DMS114 treated with DMSO at 0.1 percent for 48 hours (cell line): ENCODE measurements around the gene WDR55.
"Not testable (repeated sequence)": the region's sequence is repeated elsewhere in the genome, so short reads cannot be mapped to it uniquely, and the experiment has no call there.

Experiments
- DNase-seq: peaks from one replicate; lab custom pipeline; 2025; ENCODE audit not compliant: unreplicated experiment; lab: John Stamatoyannopoulos, UW

WDR55 gene

DNA sequence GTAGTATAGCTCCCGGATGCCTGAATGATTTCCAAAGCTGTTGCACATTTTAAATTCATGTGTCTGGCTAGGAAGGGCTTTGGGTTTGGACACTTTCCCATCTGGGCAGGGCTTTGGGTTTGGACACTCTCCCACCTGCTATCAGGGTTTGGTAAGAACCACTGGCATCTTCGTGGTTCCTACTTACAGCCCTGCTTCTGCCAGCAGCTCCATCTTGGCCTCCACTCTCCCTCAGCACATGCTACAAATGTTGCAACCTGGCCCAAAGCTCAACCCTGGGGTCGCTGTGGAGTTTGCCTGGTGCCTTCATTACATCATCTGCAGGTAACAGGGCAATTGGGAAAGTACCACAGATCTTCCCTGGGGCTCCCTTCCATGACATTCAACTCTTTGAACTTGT is 22.0 kb upstream of the WDR55 start:
- DNase-seq = no peak

DNA sequence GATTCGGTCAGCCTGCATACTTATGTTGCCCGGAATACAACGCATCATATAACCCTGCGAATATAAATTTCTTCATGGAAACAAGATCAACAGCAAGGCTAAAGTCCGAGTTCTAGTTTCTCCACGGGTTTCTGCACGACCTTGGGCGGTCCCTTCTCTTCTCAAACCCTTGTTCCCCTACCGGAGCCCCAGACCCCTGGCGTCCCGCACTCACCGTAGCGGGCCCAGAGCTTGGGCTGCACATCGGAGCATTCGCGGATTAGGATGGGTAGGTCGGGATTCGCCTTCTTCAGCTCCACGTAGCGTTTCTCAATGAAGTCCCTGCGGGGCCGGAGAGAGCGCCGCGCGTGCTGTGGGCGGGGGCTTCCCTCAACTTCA is 17.7 kb upstream of the WDR55 start:
- DNase-seq = no peak

DNA sequence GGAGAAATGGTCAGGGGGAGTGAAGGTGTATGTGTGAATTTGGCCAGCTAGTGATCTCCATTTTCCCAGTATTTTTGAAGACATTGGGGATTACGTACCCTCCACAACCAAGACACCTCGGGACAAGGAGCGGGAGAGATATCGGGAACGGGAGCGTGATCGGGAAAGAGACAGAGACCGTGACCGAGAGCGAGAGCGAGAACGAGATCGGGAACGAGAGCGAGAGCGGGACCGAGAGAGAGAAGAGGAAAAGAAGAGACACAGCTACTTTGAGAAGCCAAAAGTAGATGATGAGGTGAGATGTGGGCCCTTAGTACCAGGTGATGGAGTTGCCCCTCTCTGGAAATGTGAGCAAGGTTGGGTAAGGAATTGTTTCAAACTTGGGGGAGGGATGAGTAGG is 5.8 kb upstream of the WDR55 start:
- no peak for DNase-seq

DNA sequence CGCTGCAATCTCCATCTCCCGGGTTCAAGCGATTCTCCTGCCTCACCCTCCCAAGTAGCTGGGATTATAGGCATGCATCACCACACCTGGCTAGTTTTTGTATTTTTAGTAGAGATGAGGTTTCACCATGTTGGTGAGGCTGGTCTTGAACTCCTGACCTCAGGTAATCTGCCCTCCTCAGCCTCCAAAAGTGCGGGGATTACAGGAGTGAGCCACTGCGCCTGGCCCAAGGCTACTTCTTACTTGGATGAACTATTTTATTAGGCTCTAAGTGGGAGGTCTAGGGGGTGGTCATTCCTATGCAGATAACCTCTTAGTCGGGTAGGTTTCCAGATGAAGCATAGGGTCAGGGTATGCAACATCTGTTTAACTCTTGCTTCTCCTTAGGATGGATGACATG is 4.3 kb upstream of the WDR55 start:
- DNase-seq = not testable (repeated sequence)

DNA sequence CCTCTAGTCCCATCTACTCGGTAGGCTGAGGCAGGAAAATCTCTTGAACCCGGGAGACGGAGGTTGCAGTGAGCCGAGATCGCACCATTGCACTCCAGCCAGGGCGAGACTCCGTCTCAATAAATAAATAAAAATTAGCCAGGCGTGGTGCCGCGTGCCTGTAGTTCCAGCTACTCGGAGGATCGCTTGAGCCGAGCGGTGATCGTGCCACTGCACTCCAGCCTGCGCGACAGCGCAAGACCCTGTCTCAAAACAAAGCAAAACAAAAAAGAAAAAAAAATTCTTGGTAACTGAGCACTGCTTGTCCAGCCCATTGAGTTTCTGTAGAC is 710 bp upstream of the WDR55 start:
- DNase-seq = no peak

DNA sequence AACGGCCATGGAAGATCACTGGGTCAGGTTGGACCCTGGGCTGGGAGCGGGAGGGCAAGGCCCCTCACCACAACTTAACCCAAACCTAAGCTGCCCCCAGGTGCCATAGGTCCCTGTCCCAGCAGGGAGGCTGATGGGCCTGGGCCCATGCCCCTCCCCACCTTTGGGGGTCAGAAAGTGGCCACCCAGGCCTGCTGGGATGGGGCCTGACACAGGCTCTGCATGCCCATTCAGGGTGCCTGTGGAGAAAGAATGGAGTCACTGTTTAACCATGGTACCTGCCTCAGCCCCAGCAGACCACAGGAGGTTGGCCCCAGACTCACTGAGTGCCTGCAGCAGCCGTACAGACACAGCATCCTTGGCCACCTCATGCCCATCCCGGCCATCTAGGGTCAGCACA is 6.3 kb downstream of the WDR55 start:
- not testable (repeated sequence) for DNase-seq

DNA sequence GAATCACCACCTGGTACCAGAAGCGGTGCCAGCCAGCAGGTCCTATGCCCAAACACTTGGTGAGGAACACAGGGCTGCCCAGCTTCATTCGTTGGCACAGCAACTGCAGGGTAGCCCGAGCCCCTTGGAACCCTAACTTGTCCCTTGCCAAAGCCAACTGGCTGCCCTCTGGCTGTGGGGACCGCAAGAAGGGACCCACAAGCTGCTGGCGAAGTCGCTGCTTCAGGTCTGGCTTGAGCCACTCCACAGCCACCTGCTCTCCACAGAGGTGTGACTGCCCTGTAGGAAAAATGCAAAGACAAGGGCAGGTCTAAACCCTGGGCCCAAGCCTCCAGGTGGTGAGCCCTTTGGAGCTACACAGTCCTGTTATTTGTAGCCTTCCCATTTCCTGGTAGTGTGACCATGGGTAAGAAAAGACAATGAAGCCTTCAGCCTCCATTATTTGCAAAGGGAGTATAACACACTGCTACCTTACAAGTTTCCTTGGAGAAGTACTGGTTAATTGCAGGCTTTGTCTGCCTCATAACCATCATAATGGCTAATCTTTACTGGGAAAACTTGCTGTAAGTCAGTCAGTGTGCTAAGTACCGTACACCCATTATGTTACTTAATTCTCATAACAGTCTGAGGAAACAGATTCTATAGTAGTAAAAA is 6.9 kb downstream of the WDR55 start:
- DNase-seq = no peak

DNA sequence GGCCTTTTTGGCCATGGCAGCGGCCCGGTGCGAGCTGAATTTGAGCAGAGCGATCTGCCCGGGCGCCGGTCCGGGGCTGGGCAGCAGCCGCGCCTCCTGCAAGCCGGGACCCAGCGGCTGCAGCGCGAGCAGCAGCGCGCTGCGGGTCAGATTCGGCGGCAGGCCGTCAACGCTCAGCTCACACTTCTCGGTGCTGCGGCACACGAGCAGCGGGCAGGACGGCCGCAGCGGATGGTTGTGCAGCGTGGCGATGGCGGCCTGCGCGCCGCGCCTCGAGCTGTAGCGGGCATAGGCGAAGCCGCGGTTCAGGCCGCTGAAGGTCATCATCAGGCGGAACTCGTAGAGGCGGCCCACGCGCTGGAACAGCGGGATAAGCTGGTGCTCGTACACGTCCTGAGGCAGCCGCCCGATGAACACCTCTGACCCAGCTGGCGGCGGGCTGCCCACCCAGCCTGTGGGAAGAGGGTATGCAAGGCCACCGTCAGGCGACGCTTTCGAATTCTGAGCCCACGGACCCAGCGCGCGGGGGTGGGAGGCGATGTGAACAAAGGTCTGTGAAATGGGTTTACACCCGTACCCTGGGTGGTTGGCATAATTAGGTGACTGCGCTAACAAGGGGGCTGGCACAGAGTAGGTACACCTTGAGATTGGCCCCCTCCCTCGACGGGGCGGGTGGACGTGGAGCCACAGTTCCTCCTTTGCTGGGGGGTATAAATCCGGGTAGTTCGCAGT is 7.9 kb downstream of the WDR55 start:
- DNase-seq = no peak

DNA sequence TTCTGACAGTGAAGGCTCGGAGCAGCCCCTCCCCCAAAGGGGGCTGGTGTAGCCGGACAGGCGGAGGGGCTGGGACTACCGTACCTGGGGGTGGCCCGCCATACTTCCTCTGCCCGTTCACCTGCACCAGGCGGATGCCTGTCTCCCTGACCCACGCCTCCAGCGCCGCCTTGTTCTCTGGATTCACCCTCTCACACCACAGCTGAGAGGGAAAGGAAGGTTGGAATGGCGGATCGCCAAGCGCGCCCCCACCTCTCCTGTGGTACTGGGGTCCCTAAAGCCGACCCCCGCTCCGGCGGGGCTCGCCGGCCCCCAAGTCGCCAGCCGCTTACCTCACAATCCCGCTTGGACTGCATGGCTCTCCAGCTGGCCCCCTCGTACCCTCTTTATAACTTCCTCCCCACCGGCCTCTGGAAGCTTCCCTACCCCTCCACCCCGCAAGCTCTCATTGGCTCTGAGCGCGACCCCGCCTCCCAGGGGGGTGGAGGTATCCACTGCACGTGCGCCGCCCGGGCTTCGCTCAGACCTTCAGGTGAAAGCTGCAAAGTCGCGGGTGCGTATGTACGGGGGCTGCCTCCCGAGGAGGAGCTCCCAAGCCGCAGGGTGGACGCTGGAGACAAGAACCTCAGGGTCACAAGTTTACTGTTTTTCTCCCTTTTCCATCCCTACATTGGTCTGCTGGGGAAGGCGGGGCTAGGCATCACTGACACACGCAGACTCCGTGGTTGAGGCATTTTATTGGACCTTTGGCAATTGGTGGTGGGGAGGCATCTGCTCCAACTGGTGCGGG is 8.7 kb downstream of the WDR55 start, which contains the start of gene DND1:
Gene DND1, minus strand, starts transcription at position 390 of the 790 bp plus-strand sequence. Its CDS starts 34 bp downstream, at position 356.
- DNase-seq = no peak

DNA sequence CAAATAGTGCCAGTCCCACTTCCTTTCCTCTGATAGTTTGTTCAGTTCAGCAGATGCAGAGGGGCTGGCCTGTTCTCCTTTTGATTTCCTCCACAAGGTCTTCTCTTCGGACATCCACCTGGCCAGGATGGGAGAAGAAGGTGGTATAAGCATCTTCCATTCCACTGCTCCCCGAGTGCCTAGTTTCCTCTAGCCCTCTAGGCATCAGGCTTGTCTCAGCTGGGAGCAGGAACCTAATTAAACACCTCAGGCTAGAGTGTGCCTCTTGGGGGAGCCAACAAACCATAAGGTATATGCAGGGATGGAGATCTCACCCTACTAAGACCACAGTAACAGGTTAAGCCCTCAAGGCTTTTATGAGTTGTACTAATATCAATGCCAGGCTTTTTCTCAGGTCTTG is 9.5 kb downstream of the WDR55 start:
- no peak for DNase-seq

DNA sequence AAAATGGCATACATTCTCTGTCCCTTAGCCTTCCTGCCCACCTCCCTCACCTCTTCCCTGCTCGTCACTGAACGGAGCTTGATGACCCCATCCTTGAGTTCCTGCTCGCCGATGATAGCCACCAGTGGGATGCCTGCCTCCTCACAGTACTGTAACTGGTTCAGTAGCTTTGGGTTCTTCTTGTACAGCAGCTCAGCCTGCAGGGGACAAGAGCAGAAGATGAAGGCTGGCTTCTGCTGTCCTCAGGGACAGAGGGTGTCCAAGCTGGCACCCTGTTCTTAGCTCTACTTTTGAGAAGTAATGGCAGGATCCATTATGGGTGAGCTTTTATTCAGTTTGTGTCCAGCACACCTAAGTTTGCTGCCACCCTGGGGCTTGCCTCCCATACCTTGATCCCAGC is 9.9 kb downstream of the WDR55 start:
- DNase-seq = no peak

DNA sequence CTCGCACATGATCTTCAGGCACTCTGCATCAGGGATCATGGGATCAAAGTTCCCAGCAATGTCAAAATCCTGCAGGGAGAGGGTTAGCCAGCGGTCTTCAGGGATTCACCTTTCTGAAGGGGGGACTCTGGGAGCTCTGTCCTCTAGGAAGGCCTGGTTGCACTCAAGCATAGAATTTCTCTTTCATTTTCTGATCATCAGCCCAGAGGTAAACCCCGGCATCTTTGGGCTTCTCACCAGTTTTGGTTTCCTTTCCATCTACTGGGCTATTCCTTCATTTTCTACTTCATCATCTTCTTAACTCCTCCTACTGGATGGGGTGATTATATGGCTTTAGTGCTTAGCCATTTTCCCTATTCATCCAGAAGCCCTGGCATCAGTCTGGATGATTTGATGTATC is 13.2 kb downstream of the WDR55 start:
- no peak for DNase-seq

DNA sequence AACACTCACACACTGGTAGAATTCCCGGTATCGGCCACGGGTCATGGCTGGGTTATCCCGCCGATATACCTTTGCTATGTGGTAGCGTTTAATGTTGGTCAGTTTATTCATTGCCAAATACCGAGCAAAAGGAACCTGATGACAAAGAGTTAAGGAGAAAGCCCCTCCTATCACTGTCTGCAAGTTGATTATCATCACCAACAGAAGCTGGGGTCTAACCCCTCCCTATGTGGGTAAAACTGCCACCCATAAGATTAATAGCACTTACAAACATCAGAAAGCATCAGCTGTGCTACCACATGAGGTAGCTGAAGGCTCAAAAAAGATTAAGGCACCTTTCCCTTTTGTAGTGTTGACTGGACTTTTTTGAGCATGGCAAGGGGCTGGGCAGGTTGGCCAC is 14.3 kb downstream of the WDR55 start:
- no peak for DNase-seq

DNA sequence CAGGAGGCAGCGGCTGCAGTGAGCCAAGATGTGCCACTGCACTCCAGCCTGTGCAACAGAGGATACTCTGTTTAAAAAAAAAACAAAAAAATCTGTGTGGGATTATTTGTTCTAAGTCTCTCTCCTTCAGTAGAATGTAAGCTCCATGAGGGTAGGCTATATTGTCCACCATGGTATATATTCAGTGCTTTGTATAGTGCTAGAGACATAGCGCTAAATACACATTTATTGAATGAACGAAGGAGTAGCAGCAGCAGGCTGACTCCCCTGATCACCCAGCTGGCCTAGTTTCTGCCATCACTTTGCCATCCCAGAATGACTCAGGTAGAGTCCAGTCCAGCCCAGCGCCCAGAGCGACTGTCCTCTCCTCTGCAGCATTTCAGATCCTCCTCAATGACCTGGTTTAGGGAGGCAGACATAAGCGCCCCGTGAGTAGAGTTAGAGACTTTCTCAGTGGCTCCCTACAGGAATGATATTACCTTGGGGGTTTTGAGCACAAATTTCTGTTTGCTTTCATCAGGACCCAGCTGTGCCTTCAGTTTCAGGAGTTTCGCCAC is 25.8 kb downstream of the WDR55 start:
- no peak for DNase-seq

DNA sequence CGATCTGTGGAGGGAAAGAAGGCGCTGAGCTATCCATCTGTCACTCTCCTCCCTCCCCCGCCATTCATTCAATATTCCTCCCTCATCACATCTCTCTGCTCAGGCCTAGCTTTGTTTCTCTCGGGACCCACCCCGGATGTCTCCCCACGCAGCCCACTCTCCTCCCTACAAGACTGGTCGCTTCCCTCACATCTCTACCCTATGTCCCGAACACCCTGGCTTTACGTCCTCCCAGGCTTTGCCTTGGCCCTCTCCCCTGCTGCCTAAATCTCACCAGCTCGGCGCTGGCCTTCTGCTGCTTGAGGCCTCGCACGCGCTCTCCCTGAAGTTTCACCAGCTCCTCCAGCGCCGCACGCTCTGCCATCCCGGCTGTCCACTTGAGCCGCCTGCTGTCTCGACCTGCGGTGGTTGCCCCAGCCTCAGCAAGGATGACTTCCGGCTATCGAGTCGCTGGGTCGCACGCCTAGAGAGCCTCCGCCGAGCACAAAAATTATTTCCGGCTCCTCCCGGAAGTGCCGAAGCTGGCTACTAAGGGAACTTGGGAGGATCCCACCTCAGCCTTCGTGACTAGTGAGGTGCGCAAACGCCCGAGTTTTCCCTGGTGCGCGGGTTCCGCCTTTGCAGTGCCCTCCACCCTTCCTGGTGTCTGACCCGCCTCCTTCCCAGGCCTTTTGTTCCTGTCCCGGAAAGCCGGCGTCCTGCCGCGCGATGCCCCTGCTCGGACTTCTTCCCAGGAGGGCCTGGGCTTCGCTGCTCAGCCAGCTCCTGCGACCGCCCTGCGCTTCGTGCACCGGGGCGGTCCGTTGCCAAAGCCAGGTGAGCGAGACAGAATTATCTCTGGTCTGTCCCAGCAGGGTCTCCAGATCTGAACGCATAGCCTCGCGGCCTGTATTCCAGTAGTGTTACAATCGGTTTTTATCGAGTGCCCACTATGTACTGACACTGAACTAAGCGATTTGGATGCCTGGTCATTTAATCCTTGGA is 26.5 kb downstream of the WDR55 start, which contains the start of the genes HARS1 and HARS2:
Gene HARS1, minus strand, starts transcription at position 430 of the 984 bp plus-strand sequence. Its CDS starts 66 bp downstream, at position 364.
Gene HARS2, plus strand, starts transcription at position 515 of the 984 bp plus-strand sequence. Its CDS starts 194 bp downstream, at position 709.
- peak; percentile 90 for DNase-seq

DNA sequence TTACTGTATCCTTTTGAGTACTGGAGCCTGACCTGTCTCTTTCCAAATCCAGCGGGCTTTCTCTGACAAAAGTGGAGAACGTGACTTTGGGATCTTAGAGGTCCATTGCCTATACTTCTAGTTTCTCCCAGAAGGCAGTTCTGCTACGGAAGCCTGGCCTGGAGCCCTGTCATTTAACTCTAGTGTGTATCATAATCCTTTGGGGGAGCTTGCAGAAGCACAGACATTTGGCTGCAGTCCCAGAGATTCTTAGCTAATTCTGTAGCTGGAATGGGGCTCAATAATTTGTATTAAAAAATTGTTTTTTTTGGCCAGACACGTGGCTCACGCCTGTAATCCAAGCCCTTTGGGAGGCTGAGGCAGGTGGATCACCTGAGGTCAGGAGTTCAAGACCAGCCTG is 29.6 kb downstream of the WDR55 start:
- no peak for DNase-seq

DNA sequence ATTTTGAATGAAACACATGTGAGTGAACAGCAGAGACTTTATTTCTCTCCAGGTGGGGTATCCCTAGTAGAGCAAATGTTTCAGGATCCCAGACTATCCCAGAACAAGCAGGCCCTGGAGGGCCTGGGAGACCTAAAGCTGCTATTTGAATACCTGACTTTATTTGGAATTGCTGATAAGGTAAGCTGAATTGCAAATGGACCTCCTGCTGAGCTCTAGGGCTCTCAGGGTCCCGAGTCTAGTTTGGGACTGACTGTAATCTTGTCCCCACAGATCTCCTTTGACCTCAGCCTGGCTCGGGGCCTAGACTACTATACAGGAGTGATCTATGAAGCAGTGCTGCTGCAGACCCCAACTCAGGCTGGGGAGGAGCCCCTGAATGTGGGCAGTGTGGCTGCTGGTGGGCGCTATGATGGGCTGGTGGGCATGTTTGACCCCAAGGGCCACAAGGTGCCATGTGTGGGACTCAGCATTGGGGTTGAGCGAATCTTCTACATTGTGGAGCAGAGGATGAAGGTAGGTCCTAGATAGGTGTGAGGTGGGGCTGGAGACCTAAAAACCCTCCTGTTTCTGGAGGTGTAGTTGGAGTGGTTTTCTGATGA is 32.3 kb downstream of the WDR55 start:
- no peak for DNase-seq

DNA sequence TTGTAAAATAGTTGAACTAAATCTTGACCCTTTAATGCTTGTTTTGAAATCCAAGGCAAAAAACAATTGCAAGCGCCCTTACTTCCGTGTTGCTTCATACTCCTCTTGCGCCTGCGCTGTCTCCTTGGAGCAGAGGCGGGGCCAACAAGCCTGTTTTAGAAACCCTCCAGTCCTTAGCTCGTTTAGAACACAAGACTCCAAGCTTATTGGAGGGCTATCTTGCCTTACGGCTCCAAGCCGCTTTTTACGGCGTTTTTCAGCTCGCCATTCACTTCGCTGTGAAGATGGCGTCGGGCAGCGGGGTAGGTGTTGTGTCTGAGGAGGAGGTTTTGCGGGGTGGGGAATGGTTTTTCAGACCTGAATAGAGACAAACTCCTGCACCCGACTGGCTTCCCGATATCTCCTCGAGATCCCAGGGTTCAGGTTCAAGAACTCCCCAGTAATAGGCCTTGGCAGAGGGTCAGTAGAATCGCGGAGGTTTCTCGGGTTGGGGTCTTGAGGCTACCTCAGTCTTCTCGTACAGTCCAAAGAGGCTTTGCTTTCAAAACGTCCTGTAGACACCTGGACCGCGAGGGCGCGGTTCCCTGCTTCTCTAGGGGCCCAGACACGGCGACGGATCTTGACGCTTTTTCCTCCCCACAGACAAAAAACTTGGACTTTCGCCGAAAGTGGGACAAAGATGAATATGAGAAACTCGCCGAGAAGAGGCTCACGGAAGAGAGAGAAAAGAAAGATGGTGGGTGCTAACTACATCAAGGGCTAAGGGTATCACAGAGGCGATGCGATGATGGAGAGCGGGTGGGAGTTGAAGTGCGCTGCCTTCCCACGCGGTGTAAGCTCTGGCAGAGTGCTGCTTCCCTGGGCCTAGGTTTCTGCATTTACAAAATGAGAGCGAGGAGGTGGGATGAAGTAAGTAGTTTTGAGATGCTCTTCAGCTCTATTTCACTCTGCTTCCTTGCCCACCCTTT is 35.8 kb downstream of the WDR55 start, which contains the start of gene ZMAT2:
Gene ZMAT2, plus strand, starts transcription at position 271 of the 968 bp plus-strand sequence. Its CDS starts 14 bp downstream, at position 285.
- peak; percentile 98 for DNase-seq

DNA sequence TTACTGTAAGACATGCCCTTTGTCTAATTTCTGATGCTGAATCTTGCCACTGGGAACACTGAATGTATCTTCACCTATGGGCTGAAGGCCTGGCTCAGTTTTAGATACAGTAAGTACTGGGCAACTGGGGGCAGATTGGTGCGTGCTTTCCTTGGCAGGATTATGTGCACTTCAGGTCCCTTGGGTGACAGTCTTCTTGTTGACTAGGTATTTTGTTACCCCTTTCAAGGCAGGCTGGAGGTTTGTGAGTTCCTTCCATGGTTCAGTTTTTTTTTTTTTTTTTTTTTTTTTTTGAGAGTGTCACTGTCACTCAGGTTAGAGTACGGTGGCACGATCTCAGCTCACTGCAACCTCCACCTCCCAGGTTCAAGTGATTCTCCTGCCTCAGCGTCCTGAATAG is 43.1 kb downstream of the WDR55 start:
- no peak for DNase-seq
